ENCODE data around the gene MRGPRG. TPM values are rescaled to one million over a fixed set of nuclear protein-coding genes. Genes with fewer than 3 reads are reported as not detected.

Gene MRGPRG
- total RNA-seq, 1 donor from 2014 or later: not detected

GRCh38 chr11:3207526-3208189 is 11.0 kb downstream of the MRGPRG start:
- intact Hi-C loops (cut with micrococcal nuclease): no loop called here

- intact Hi-C loops (cut with micrococcal nuclease): no loop called here
These were observed 11.8 kb downstream of the MRGPRG start for GRCh38 chr11:3206922-3207204.

- intact Hi-C loops (cut with micrococcal nuclease): no loop called here
These were observed 12.3 kb downstream of the MRGPRG start for GRCh38 chr11:3206156-3206921.

- intact Hi-C loops (cut with micrococcal nuclease): no loop called here
These were observed 13.1 kb downstream of the MRGPRG start for GRCh38 chr11:3205261-3206155.

DNA sequence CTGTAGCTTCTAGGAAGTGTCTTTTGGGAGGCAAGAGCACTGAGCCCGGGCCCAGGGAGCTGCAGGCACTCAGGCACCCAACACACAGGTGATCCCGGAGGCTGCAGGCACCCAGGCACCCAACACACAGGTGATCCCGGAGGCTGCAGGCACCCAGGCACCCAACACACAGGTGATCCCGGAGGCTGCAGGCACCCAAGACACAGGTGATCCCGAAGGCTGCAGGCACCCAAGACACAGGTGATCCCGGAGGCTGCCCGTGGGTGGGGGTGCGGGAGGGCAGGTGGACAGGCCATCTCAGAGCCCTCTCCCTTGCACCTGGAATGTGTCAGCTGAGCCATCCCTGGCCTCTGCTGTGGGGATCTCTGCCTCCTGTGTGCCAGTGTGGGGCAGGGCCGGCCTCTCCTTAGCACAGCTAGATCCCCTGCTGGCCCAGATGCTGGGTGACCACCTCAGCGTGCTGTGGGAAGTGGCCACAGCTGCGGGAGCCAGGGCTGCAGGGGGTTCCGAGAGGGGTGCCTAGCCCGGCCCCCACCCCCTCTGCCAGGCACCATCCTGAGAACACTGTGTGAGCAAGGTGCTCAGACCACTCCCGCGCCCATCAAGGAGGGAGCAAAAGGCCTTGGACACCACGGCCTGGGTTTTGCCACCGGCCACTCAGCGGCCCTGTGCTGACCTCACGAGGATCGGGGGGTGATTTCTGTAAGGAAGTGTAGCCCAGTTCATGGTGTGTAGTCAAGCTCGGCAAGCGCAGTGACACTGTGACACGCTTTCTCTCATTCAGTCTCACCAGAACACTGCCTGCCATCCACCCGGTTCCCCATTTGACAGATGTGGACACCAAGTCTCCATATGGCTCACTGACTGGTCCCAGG is 14.2 kb downstream of the MRGPRG start:
- intact Hi-C loops (cut with micrococcal nuclease): no loop called here

DNA sequence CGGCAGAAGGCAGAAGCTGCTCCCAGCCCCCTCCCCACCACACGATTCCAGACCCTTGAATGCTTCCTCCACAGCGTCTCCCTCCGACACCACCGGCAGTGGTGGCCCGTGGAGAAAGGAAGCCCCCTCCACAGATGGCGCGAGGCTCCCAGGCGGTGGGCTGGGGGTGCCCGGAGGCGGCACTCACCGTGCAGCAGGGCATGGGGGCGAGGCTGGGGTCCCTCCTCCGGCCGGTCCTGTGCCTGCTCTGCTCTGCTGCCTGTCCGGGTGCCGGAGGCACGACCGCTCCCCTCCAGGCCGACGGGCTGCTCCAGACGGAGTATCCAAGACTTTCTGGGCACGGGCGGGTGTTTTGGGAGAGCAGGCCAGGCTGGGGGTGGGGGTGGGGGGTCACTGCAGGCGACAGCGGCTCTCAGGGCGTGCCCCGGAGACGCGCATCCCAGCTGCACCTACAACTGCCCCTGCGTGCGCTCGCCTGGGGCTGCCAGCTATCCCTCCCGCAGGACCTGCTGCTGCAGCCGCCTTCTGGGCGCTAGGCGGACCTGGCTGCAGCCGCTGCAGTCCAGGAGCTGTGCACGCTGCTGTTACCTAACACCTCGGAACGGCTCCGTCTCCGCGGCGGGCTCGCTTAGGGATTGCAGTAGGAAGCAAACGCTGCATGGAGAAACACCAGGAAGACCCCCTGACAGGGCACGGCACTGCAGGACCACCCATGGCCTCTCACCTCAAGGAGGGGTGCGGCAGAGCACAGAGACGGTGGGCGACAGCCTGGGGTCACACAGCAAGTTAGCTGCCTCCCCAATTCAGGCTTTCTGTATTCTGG is 15.2 kb downstream of the MRGPRG start:
- intact Hi-C loops (cut with micrococcal nuclease): no loop called here

DNA sequence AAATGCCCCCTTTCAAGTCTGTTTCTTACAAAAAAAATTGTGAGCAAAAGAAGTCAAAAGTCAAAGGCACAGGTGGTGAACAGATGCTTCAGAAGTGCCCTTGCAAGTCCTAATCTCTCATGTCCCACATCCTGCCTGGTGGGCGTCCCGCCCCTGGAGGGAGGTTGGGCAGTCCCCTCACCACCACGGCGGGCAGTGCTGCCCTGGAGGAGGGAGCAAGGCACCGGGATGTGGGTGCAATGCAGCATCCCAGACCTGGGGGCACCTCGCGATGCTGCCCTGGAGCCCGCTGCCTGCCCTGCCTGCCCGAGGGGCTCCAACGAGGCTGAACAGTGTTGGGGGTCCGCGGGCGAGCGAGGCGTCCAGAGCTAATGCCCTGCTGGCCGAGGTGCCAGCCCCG is 15.9 kb downstream of the MRGPRG start:
- intact Hi-C loops (cut with micrococcal nuclease): no loop called here

GRCh38 chr11:3202305-3202704 is 16.3 kb downstream of the MRGPRG start:
- intact Hi-C loops (cut with micrococcal nuclease): no loop called here

GRCh38 chr11:3201677-3202181 is 16.9 kb downstream of the MRGPRG start:
- intact Hi-C loops (cut with micrococcal nuclease): no loop called here

DNA sequence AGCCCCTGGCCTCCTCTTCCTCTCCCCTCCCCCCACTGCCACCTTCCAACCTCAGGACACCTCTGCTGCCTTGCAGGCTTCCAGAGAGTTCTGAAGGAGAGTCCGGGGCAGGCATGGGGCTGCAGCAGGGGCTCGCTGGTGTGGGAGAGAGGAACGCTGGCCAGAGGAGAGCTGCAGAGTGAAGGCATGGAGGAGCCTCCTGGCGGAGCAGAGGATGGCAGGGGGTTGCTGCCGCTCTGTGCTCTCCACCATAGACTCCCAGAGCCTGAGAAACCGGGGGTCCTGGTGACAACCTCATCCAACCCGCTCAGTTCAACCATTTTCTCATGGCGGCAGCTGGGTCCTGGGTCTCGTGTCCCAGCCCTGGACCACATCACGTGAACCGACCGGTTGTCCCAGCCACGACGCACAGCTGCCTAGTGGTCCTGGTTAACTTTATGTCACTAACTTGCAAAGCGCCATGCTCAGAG is 17.5 kb downstream of the MRGPRG start:
- intact Hi-C loops (cut with micrococcal nuclease): no loop called here

DNA sequence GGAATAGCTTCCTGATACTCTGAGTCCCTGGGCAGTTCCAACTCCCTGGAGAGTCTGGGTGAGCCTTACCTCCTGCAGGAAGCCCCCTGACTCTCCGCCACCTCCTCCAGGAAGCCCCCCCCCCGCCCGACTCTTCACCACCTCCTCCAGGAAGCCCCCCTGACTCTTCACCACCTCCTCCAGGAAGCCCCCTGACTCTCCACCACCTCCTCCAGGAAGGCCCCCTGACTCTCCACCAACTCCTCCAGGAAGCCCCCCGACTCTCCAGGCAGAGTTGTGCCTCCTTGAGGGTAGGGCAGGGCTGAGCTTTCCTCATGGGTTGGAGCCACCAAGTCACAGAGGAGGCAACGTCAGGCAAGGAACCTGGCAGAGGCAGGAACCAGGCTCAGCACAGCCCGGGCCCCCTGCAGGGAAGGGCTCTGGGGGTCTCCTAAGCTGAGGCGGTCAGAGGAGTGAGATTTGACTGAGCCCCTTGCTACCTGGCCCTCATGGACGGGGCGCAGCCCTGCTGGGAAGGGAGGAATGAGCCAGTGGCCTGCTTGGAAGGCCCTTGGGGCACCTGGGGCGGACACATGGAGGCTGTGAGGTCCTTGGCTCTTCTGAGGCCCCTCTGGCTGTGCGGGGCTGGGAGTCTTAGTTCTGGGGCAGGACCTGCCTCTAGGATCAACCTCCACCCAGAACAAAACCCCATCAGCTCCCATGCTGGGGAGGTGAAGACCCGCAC is 18.1 kb downstream of the MRGPRG start:
- intact Hi-C loops (cut with micrococcal nuclease): no loop called here

DNA sequence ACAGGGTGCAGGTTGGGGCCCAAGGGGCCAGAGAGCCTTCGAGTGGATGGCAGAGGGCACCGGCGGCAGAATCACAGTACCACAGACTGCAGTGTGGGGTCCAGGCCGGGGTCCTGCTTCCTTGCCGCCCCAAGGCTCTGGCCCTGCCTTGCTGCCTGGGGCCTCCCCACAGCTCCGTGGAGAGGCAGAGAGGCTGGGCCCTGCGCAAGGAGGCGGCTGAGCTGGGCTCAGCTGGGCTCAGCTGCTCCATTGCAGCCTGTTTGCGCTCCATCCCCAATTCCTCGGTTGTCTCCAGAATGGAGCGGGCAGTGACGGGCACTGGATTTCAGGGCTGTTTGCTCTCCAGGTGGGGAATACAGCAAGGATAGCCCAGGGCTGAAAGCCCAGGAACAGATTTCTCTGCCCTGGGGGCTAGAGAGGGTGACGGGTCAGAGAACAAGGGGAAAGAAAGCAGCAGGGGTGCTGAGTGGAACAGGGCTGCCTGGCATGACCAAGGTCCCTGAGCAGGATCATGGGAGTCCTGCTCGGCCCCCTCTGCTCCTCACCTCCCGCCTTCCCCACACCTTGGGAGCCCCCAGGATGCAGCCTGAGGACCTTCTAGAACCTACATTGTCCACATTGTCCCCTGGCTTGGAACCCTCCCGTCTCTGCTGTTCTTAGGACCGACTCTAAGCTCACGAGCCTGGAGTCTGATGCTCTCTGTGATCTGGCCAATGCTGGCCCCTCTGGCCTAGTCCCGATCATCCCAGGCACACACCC is 18.9 kb downstream of the MRGPRG start:
- intact Hi-C loops (cut with micrococcal nuclease): no loop called here

GRCh38 chr11:3198815-3199214 is 19.8 kb downstream of the MRGPRG start:
- intact Hi-C loops (cut with micrococcal nuclease): no loop called here

GRCh38 chr11:3197878-3198528 is 20.6 kb downstream of the MRGPRG start:
- intact Hi-C loops (cut with micrococcal nuclease): no loop called here

- intact Hi-C loops (cut with micrococcal nuclease): no loop called here
These were observed 21.4 kb downstream of the MRGPRG start for GRCh38 chr11:3197044-3197695.

GRCh38 chr11:3196161-3197043 is 22.2 kb downstream of the MRGPRG start:
- intact Hi-C loops (cut with micrococcal nuclease): no loop called here

Data from T-helper 2 cell treated with Interferon-gamma antibody and Interleukin-4, amounts not matched to agents 100 ng/mL and 5 ng/mL, for 36 hours (primary cell).